K562 (cell line): ENCODE measurements around the gene NT5C1B.

Source experiments
- CEBPB ChIP-seq: fragments of 450-650 bp; IDR thresholded peaks from 2 replicates; pipeline ENCODE4 v1.6.1; 2016; ENCODE audit warnings: missing genetic modification characterization, missing compliant biosample characterization
- GABPA ChIP-seq: fragments of 200-800 bp; sonication (Bioruptor generic); conservative IDR thresholded peaks from 2 replicates; pipeline ENCODE4 v1.6.1; 2016; ENCODE audit warnings: low read depth, missing genetic modification characterization, missing compliant biosample characterization
- ILK ChIP-seq: fragments of 450-650 bp; IDR thresholded peaks from 2 replicates; pipeline ENCODE4 v1.6.1; 2016; ENCODE audit warnings: missing genetic modification characterization, low read depth, mild to moderate bottlenecking, missing compliant biosample characterization, moderate library complexity, borderline replicate concordance
- NCOA1 ChIP-seq: fragments of 450-650 bp; IDR thresholded peaks from 2 replicates; pipeline ENCODE4 v1.6.1; 2016; ENCODE audit warnings: low read depth
- RB1 ChIP-seq: fragments of 450-650 bp; IDR thresholded peaks from 2 replicates; pipeline ENCODE4 v1.6.1; 2017; ENCODE audit warnings: low read depth, mild to moderate bottlenecking
- TF ChIP-seq, protein P1 (sequence below): sonication (generic); formaldehyde crosslinking; IDR thresholded peaks from 2 replicates; pipeline ENCODE4 v1.9.0; 2022; ENCODE audit warnings: mild to moderate bottlenecking, missing genetic modification reagents
- TF ChIP-seq, protein P2 (sequence below), 3 experiments: IDR thresholded peaks in 2 of 3; conservative IDR thresholded peaks in 1 of 3; 2 replicates each; pipeline ENCODE4 v1.5.1; 2011 to 2012; ENCODE audit warnings: low read length in 3 of 3, mild to moderate bottlenecking in 3 of 3, control low read depth in 2 of 3, improper control_type of control experiment in 1 of 3, inconsistent platforms in 1 of 3, low read depth in 1 of 3, mixed read lengths in 1 of 3, moderate library complexity in 1 of 3; ENCODE audit not compliant: insufficient read depth in 2 of 3

DNA sequence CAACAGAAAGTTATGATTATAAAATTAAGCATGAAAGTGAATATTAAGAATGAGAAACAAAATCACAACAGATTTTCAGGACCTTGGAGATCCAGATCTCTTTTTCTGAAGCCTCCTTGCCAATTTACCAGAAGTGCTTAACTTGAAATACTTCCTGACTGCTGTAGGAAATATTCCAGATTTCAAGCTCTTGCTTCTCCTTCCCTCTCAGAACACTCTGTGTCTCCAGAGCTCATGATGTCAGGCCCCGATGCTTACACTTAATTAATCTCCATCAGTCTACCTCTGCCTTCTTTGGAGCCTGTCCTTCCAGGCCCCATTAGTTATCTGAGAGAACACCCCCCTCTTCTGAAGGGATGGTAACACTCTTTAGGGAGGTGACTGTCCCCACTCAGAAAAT lies 20.7 kb upstream of the NT5C1B start:
- TF ChIP-seq, protein P1, sequence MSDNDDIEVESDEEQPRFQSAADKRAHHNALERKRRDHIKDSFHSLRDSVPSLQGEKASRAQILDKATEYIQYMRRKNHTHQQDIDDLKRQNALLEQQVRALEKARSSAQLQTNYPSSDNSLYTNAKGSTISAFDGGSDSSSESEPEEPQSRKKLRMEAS (CRISPR knock-in tag): no peak
- TF ChIP-seq, protein P2, sequence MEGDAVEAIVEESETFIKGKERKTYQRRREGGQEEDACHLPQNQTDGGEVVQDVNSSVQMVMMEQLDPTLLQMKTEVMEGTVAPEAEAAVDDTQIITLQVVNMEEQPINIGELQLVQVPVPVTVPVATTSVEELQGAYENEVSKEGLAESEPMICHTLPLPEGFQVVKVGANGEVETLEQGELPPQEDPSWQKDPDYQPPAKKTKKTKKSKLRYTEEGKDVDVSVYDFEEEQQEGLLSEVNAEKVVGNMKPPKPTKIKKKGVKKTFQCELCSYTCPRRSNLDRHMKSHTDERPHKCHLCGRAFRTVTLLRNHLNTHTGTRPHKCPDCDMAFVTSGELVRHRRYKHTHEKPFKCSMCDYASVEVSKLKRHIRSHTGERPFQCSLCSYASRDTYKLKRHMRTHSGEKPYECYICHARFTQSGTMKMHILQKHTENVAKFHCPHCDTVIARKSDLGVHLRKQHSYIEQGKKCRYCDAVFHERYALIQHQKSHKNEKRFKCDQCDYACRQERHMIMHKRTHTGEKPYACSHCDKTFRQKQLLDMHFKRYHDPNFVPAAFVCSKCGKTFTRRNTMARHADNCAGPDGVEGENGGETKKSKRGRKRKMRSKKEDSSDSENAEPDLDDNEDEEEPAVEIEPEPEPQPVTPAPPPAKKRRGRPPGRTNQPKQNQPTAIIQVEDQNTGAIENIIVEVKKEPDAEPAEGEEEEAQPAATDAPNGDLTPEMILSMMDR (IDR thresholded peaks at IDR 0.05 in 2 of 3, conservative IDR thresholded peaks at IDR 0.05 in 1 of 3; ENCODE audit: insufficient read depth in 2 of 3, low read depth in 1 of 3, low read length in 3 of 3): no peak
- TF ChIP-seq NCOA1 (no peak), RB1 (no peak), CEBPB (no peak), GABPA (no peak), ILK (tag) (no peak)
